GM23338 (cell line): ENCODE measurements around the gene EIF4EBP3. TPM values are rescaled to one million over a fixed set of nuclear protein-coding genes. Genes with fewer than 3 reads are reported as not detected.

Source experiments
- ATAC-seq: fragments of 200-7000 bp; cut with Tn5 transposase; 3 replicates; pipeline ENCODE4 v1.9.1; 2020
- DNase-seq: peaks from one replicate; pipeline ENCODE4 v3.0.0-alpha.2; 2015; ENCODE audit warnings: low spot score
- H2AFZ ChIP-seq: fragments of 200-600 bp; sonication (generic); 2 replicates; pipeline ENCODE4 v1.8.0; 2016; ENCODE audit warnings: antibody characterized with exemption, mild to moderate bottlenecking, moderate library complexity
- H3F3A ChIP-seq: fragments of 200-600 bp; sonication (generic); replicated peaks from 2 replicates; pipeline ENCODE4 v1.8.0; 2017; ENCODE audit warnings: antibody characterized with exemption, mixed run types, low read depth
- H3K27ac ChIP-seq: fragments of 200-600 bp; sonication (generic); 2 replicates; pipeline ENCODE4 v1.6.1; 2016; ENCODE audit warnings: low read depth
- H3K27me3 ChIP-seq: fragments of 200-600 bp; sonication (generic); 2 replicates; pipeline ENCODE4 v1.8.0; 2016; ENCODE audit warnings: mild to moderate bottlenecking, mixed run types, moderate library complexity; ENCODE audit not compliant: insufficient read depth
- H3K36me3 ChIP-seq: fragments of 200-600 bp; sonication (generic); 2 replicates; pipeline ENCODE4 v1.8.0; 2016; ENCODE audit warnings: mild to moderate bottlenecking; ENCODE audit not compliant: insufficient read depth
- H3K4me1 ChIP-seq: fragments of 200-600 bp; sonication (generic); 2 replicates; pipeline ENCODE4 v1.8.0; 2016; ENCODE audit warnings: mild to moderate bottlenecking, moderate library complexity; ENCODE audit not compliant: insufficient read depth
- H3K4me2 ChIP-seq: fragments of 200-600 bp; sonication (generic); 2 replicates; pipeline ENCODE4 v1.7.1; 2017; ENCODE audit warnings: mixed run types
- H3K4me3 ChIP-seq: fragments of 200-600 bp; sonication (generic); 2 replicates; pipeline ENCODE4 v1.6.1; 2016; ENCODE audit warnings: mixed run types
- H3K79me2 ChIP-seq: fragments of 200-600 bp; sonication (generic); replicated peaks from 2 replicates; pipeline ENCODE4 v1.8.0; 2017; ENCODE audit warnings: mild to moderate bottlenecking; ENCODE audit not compliant: insufficient read depth
- H3K9me2 ChIP-seq: fragments of 200-600 bp; sonication (generic); 2 replicates; pipeline ENCODE4 v1.8.0; 2017; ENCODE audit not compliant: insufficient read depth
- H4K20me1 ChIP-seq: fragments of 200-600 bp; sonication (generic); replicated peaks from 2 replicates; pipeline ENCODE4 v1.8.0; 2017; ENCODE audit warnings: mild to moderate bottlenecking; ENCODE audit not compliant: insufficient read depth
- H3K27ac Mint-ChIP-seq: 2 replicates; pipeline ENCODE4 v1.8.0; 2020; ENCODE audit warnings: inconsistent platforms, mild to moderate bottlenecking, moderate library complexity, mixed read lengths
- H3K27me3 Mint-ChIP-seq: 3 replicates; pipeline ENCODE4 v1.8.0; 2022; ENCODE audit warnings: low read depth, mild to moderate bottlenecking, moderate library complexity, mixed read lengths, inconsistent platforms; ENCODE audit not compliant: insufficient read depth, poor library complexity
- H3K36me3 Mint-ChIP-seq: 3 replicates; pipeline ENCODE4 v1.8.0; 2021; ENCODE audit warnings: low read depth, mild to moderate bottlenecking, inconsistent platforms, moderate library complexity, mixed read lengths
- H3K4me1 Mint-ChIP-seq: 3 replicates; pipeline ENCODE4 v1.8.0; 2020; ENCODE audit warnings: mild to moderate bottlenecking, inconsistent platforms, mixed read lengths
- H3K4me3 Mint-ChIP-seq: 3 replicates; pipeline ENCODE4 v1.8.0; 2021; ENCODE audit warnings: moderate library complexity, mild to moderate bottlenecking, inconsistent platforms, mixed read lengths
- H3K9me3 Mint-ChIP-seq: 3 replicates; pipeline ENCODE4 v1.8.0; 2020; ENCODE audit warnings: moderate library complexity, mild to moderate bottlenecking, inconsistent platforms, mixed read lengths
- CREB1 ChIP-seq: fragments of 250-450 bp; sonication (Bioruptor Pico); IDR thresholded peaks from 2 replicates; pipeline ENCODE4 v1.5.0; 2020; ENCODE audit warnings: low read depth, mild to moderate bottlenecking, moderate library complexity
- CTCF ChIP-seq, 2 experiments: fragments of 200-600 bp in 1 of 2; sonication (generic) in 1 of 2; conservative IDR thresholded peaks; 2 replicates each; pipeline versions ENCODE4 v1.5.1 to v1.6.1; 2016 to 2017; ENCODE audit warnings: antibody characterized with exemption in 2 of 2, low read depth in 2 of 2, mild to moderate bottlenecking in 2 of 2, moderate library complexity in 1 of 2
- ETS1 ChIP-seq: IDR thresholded peaks from 2 replicates; pipeline ENCODE4 v1.6.1; 2016; ENCODE audit warnings: antibody characterized with exemption
- EZH2 ChIP-seq: fragments of 200-600 bp; sonication (generic); IDR thresholded peaks from one replicate; pipeline ENCODE4 v1.8.0; 2017; ENCODE audit warnings: antibody characterized with exemption, mild to moderate bottlenecking, low read depth; ENCODE audit not compliant: unreplicated experiment
- EZH2phosphoT487 ChIP-seq: fragments of 200-600 bp; sonication (generic); IDR thresholded peaks from one replicate; pipeline ENCODE4 v1.8.1; 2018; ENCODE audit warnings: antibody characterized with exemption; ENCODE audit not compliant: unreplicated experiment
- JUNB ChIP-seq: IDR thresholded peaks from one replicate; pipeline ENCODE4 v1.6.1; 2016; ENCODE audit warnings: antibody characterized with exemption; ENCODE audit not compliant: unreplicated experiment
- NANOG ChIP-seq: IDR thresholded peaks from 2 replicates; pipeline ENCODE4 v1.6.1; 2016; ENCODE audit warnings: antibody characterized with exemption, borderline replicate concordance
- POLR2AphosphoS5 ChIP-seq: IDR thresholded peaks from 2 replicates; pipeline ENCODE4 v1.6.1; 2016; ENCODE audit warnings: antibody characterized with exemption, low read depth
- REST ChIP-seq: IDR thresholded peaks from one replicate; pipeline ENCODE4 v1.6.1; 2018; ENCODE audit warnings: antibody characterized with exemption; ENCODE audit not compliant: unreplicated experiment
- STAT1 ChIP-seq: IDR thresholded peaks from one replicate; pipeline ENCODE4 v1.6.1; 2016; ENCODE audit warnings: antibody characterized with exemption; ENCODE audit not compliant: unreplicated experiment
- ZNF114 ChIP-seq: fragments of 250-450 bp; sonication (Bioruptor Pico); IDR thresholded peaks from 2 replicates; pipeline ENCODE4 v1.5.0; 2020; ENCODE audit warnings: mild to moderate bottlenecking, moderate library complexity
- ZNF331 ChIP-seq: fragments of 250-450 bp; sonication (Bioruptor Pico); IDR thresholded peaks from 2 replicates; pipeline ENCODE4 v1.5.0; 2020; ENCODE audit warnings: low read depth, mild to moderate bottlenecking, moderate library complexity
- ZNF462 ChIP-seq: fragments of 250-450 bp; sonication (Bioruptor Pico); IDR thresholded peaks from 2 replicates; pipeline ENCODE4 v1.5.0; 2020; ENCODE audit warnings: mild to moderate bottlenecking, moderate library complexity
- polyA plus RNA-seq: library from polyadenylated mRNA; unstranded; fragments of >200 nt; fragmentation: Nextera tagmentation; extraction: Ambion mirVana; gene quantifications from 2 replicates; pipeline ENCODE4 v1.2.1, GENCODE V29; 2016
- total RNA-seq: library from RNA; depleted of rRNA; stranded (reverse); fragments of >200 nt; shearing (Covaris generic); gene quantifications from 2 replicates; pipeline ENCODE4 v1.2.3, GENCODE V29; 2014

The EIF4EBP3 gene
- total and polyA plus RNA-seq, 2 experiments from 2014 or later, result 2.4 to 21.5 TPM

- no peaks in the 10 kb centered on the region for H3K27me3 ChIP-seq
- H3K36me3 ChIP-seq, result no peaks in the 10 kb centered on the region
- H3K9me3 Mint-ChIP-seq, result no peaks in the 10 kb centered on the region; the same call in 2 of the 3 replicates
- H3K36me3 Mint-ChIP-seq, result peaks cover 15% of the 10 kb centered on the region; the same call in 2 of the 3 replicates
- H3K27ac Mint-ChIP-seq, result no peak overlapping the region
- H3K9me2 ChIP-seq, result no peaks in the 10 kb centered on the region; the same call in 1 of the 2 replicates
- H2AFZ ChIP-seq, result no peak overlapping the region
- peaks cover 13% of the 10 kb centered on the region for H3K4me1 ChIP-seq
- no peaks in the 10 kb centered on the region for H4K20me1 ChIP-seq
- H3K27me3 Mint-ChIP-seq, result peaks cover 12% of the 10 kb centered on the region
- peaks cover 13% of the 10 kb centered on the region for H3K4me1 Mint-ChIP-seq
- no peak for DNase-seq
- no peak overlapping the region for H3K4me3 Mint-ChIP-seq
- peaks cover 12% of the 10 kb centered on the region for H3K79me2 ChIP-seq
- H3K4me2 ChIP-seq, result no peak overlapping the region
- H3K27ac ChIP-seq, result no peak overlapping the region
- ATAC-seq, result no peak
- TF ChIP-seq REST (no peak), STAT1 (no peak), EZH2 (no peak), JUNB (no peak), EZH2phosphoT487 (no peak), CTCF (conservative IDR thresholded peaks at IDR 0.05; ENCODE audit: low read depth in 2 of 2) (no peak), ZNF462 (CRISPR knock-in tag) (no peak), NANOG (no peak), ETS1 (no peak), ZNF114 (CRISPR knock-in tag) (no peak), CREB1 (no peak), POLR2AphosphoS5 (no peak), ZNF331 (CRISPR knock-in tag) (no peak)
- no peak overlapping the region for H3K4me3 ChIP-seq
- 0 out of 2 replicates have a peak, but pooled peaks cover 2% of the 10 kb centered on the region for H3F3A ChIP-seq
Observed at GRCh38 chr5:140561753-140562523, 14.5 kb downstream of the EIF4EBP3 start.
